ENCODE results near the gene TNFRSF9. TPM values are rescaled to one million over a fixed set of nuclear protein-coding genes. Genes with fewer than 3 reads are reported as not detected.
"Not testable (repeated sequence)": the region's sequence is repeated elsewhere in the genome, so short reads cannot be mapped to it uniquely, and the experiment has no call there.

The TNFRSF9 gene
- total RNA-seq, 1 donor from 2014 or later, result not detected

GRCh38 chr1:7960867-7961215, 20.2 kb upstream of the TNFRSF9 start:
- no peak for DNase-seq

DNA sequence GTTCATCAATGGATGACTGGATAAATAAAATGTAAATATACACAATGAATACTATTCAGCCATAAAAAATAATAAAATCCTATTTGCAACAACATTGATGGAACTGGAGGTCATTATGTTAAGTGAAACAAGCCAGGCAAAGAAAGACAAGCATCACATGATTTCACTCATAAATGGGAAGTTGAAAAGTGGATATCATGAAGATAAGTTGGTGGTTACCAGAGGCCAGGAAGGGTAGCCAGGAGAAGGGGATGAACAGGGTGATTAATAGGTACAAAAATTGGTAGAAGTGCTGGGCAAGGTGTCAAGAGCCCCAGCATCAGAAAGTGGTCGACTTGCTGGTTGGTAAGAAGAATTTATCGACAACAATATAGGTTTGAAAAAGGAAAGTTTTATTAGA, 19.5 kb upstream of the TNFRSF9 start:
- DNase-seq, result no peak

DNA sequence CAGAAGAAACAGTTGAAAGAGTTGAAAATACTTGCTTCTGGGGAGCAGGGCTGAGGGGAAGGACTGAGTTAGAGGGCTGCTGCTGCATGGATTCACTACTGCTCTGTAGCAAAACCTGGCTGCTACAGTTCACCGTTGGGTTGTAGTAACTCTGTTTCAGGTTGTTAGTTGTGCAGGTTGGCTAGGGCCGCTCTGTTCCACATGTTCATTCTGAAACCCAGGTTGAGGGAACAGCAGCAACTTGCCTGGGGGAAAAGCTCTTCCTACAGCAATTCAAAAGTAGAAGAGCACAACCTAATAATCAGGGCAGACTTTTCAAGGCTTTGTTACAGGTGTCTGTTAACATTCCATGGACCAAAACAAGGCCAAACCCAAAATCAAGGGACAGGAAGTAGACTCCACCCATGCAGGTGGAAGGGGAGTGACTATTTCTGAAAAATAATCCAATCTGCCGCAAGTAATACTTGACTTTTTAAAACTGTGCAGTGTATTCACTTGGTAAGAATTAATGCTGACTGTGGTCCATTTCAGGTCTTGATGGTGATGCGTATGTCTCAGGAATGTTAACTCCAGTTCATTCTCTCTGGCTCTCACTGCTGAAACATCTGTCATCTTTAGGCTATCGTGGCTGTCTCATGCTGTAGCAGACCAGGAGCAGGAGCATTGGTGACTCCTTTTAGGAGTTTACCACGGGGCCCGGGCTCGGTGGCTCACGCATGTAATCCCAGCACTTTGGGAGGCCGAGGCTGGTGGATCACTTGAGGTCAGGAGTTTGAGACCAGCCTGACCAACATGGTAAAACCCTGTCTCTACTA, 15.8 kb upstream of the TNFRSF9 start:
- DNase-seq, result no peak

DNA sequence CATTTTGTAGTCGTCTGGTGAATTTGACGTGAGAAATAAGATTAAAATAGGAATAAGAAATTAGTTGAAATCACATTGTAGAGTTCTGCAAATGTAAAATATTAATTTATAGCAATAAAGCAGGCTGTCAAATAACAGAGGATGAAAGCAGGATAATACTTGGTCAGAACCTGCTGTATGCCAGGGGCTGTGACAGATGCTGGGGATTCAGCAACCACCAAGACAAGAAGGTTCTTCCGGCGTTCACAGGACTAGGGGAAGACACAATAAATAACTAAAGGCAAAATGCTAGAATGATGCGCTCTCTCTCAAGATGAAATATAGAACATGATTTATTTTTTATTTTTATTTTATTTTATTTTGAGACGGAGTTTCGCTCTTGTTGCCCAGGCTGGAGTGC, 14.0 kb upstream of the TNFRSF9 start:
- no peak for DNase-seq

DNA sequence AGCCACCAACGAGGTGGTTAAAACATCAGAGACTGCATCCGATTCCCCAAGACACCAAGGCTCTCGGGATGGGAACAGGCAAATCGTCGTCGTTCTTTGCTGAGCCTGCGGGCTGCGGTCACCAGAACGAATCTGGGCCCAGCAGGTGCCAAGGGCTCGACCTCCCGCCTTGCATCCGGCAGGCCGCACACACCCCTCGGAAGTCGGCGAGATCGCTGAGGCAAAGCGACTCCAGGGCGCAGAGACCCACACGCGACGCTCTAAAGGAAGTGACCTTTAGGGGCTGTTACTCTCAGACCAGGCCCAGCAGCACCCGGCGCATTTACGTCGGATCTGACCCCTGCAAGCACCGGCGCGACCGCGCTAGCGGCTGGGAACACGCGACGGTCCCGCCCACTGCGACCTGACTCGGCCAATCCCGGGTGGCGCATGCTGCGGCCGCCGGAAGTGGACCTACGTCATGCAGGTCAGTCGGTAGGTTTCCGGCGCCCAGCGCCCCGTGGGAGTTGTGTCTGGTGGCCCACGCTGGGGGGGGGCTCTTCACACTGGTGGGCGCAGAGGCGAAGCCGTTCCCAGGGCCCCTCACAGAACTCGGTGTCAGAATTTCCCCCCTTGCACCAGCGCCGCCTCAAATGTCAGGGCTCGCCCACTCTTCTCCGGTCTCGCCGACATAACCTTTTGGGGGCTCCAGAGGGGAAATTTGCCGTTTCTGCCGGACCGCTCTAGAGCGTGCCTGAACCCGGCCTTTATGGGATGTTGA, 13.4 kb upstream of the TNFRSF9 start:
- DNase-seq, result peak; percentile 96

- DNase-seq, result not testable (repeated sequence)
These were observed 12.2 kb upstream of the TNFRSF9 start for GRCh38 chr1:7952791-7953190.

DNA sequence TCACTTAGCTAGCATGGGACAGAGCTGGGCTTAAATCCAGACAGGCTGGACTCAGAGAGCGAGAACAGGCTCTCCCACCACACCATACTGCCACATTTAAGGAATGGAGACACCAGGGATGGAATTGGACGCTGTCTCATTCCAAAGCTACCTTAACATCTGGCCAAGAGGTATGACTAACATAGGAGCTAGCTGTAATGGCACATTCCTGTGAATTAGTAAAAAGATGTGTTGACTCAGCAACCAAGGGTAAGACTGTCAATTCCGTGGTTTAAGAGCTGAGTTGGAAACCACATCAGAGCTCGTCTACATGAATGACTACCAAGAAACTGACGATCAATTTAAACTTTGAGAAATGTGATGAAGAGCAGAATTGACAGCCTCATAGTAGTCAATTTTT, 8.3 kb upstream of the TNFRSF9 start:
- no peak for DNase-seq

GRCh38 chr1:7943251-7943650, 2.6 kb upstream of the TNFRSF9 start:
- no peak for DNase-seq

- DNase-seq, result peak; percentile 65
These were observed 1.7 kb upstream of the TNFRSF9 start for GRCh38 chr1:7942214-7942921.

DNA sequence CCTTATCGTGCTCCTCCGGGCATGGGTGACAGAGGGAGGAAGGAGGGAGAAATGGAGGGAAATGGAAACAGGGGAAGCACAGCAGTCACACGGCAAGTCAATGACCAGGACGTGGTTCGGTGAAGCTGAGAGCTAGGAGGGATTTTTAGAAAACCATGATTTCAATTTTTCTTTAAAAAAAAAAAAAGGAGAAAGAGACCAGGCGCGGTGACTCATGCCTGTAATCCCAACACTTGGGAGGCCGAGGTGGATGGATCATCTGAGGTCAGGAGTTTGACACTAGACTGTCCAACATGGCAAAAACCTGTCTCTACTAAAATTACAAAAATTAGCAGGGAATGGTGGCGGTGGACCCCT, 776 bp upstream of the TNFRSF9 start:
- no peak for DNase-seq

- DNase-seq, result no peak
These were observed 605 bp downstream of the TNFRSF9 start for GRCh38 chr1:7940034-7940433.

DNA sequence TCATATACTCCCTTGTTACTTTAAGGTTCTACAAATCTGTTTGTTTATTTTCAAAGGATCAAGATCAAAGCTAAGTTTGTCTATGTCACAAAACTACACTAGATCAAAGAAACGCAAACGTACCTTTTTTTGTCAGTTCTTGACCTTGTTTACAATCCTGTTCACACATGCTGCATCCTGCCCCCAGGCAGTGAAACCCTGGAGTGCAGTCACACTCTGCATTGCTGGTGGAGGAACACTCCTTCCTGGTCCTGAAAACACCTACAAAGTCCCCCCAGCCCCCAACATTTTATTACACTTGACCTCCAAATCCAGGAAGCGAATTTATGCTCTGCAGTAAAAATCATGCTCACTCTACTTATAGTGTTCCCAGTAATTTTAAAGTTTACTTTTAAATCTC, 2.6 kb downstream of the TNFRSF9 start:
- DNase-seq, result no peak

DNA sequence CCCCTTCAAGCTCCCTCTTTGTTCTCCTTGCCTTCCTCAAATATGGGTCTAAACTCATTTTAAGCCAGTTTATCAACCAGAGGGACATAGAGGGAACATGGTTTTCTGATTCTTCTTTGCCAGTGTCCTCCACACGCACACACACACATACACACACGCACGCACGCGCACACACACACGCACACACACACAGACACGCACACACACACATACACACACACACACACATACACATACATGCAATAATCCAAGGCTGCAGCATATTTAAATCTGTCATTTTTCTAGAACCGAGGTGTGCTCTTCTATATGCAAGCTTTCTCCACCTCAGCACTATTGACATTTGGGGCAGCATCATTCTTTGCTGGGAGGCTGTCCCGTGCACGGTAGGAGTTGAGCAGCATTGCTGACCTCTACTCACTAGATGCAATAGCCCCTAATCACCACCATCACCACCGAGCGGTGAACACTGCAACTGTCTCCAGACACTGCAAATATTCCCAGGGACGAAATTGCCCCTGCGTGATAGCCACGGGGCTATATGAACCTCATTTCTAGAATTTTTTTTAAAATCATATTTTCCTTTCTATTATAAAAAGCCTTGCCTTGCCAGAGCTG, 8.0 kb downstream of the TNFRSF9 start:
- no peak for DNase-seq

GRCh38 chr1:7931446-7931812, 9.2 kb downstream of the TNFRSF9 start:
- no peak for DNase-seq

DNA sequence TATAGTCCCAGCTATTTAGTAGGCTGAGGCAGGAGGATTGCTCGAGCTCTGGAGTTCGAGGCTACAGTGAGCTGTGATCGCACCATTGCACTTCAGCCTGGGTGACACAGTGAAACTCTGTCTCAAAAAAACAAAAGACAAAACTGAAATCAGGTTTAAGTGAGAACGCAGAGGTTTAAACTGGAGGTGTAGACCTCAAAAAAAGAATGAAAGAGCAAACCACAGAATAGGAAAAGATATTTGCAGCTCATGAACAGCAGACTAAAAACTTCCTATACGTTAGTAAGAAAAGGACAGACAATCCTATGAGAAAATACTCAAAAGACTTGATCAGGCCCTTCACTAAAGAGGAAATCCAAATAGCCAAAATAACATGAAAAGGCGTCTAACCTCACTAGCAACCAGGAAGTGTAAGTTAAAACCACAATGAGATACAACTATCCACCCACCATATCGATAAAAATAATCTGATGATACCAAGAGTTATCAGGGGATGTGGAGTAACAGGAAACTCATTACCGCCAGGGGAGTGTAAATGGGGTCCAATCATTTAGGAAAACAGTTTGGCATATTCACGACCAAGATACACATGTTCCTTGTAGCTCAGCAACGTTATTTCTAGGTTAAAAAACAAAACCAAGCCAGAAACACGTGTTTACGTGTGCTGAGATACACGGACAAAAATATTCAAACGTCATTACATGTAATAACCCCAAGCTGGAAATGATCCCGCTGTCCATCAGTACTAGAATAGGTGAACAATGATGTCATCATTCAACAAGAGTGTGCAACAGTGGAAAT, 9.8 kb downstream of the TNFRSF9 start:
- DNase-seq, result no peak

GRCh38 chr1:7929637-7930036, 11.0 kb downstream of the TNFRSF9 start:
- no peak for DNase-seq

DNA sequence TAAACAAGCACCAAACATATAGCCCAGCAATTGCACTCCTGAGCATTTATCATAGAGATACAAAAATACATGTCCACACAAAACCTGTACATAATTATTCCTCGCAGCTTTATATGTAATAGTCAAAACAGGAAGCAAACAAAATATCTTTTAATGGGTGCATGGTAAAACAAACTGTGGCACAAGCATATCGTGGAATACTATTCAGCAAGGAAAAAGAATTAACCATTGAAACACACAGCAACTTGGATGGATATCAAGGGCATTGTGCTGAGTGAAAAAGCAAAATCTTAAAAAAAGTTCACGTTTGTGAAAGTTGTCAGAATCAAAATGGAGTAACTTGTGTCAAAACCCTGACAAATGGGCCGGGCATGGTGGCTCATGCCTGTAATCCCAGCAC, 12.4 kb downstream of the TNFRSF9 start:
- no peak for DNase-seq

DNA sequence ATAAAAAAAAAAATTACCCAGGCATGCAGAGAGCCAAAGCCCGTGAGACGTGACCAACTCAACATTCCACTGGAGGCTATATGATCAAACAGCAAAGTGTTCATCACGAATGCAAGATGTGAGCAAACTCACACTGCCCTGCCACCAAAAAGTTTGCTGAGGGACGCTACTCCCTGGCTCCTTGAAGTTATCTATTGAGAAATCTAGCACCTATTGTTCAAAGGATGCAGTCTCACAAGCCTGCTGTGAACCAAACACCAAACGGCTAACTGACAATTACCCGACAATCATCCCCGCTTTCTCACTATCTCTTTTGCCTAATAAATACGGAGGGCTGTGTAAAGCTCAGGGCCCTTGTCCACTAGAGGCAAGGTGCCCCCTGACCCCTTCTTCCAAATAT, 13.6 kb downstream of the TNFRSF9 start:
- not testable (repeated sequence) for DNase-seq

DNA sequence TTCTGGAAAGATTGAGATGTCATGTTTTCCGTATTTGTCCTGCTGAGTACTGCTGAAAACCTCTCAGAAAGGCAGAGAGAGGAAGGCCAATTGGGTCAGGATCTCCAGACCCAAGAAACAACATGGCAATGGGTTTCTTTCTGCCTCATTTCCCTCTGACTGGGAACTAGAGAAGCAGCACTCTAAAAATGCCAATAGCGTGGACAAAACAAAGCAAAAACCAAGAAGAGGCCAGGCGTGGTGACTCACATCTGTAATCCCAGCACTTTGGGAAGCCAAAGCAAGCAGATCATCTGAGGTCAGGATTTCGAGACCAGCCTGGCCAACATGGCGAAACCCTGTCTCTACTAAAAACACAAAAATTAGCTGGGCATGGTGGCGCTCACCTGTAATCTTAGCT, 18.3 kb downstream of the TNFRSF9 start:
- DNase-seq, result no peak

GRCh38 chr1:7921796-7922195, 18.8 kb downstream of the TNFRSF9 start:
- DNase-seq, result no peak

DNA sequence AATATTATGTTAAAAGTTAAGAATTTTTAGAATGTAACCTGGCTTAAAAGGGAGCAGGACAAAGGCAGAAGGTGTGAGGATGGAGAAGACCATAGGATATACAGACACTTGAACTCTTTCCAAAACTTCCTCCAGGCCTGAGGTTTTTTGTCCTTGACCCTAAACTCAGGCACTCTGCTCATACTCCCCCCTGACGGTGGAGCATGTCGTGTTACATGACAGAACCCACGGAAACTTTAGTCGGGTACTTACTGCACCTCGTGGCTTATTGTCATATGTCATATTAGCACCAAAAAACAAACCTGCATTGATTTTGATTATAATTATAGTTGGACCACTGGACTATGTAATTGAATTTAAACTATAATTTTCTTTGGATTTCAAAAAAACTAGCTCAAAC, 20.8 kb downstream of the TNFRSF9 start:
- no peak for DNase-seq

- not testable (repeated sequence) for DNase-seq
These were observed 22.7 kb downstream of the TNFRSF9 start for GRCh38 chr1:7917971-7918370.

Data from tongue (tissue), 2 donors.